NCI-H748 (cell line): ENCODE data around the gene PHAF1.
A peak's percentile ranks its signal among the peaks of the same experiment; 100 is the strongest.

ENCODE experiments used
- DNase-seq: peaks from one replicate; lab custom pipeline; 2025; ENCODE audit not compliant: unreplicated experiment; lab: John Stamatoyannopoulos, UW

Gene PHAF1

DNA sequence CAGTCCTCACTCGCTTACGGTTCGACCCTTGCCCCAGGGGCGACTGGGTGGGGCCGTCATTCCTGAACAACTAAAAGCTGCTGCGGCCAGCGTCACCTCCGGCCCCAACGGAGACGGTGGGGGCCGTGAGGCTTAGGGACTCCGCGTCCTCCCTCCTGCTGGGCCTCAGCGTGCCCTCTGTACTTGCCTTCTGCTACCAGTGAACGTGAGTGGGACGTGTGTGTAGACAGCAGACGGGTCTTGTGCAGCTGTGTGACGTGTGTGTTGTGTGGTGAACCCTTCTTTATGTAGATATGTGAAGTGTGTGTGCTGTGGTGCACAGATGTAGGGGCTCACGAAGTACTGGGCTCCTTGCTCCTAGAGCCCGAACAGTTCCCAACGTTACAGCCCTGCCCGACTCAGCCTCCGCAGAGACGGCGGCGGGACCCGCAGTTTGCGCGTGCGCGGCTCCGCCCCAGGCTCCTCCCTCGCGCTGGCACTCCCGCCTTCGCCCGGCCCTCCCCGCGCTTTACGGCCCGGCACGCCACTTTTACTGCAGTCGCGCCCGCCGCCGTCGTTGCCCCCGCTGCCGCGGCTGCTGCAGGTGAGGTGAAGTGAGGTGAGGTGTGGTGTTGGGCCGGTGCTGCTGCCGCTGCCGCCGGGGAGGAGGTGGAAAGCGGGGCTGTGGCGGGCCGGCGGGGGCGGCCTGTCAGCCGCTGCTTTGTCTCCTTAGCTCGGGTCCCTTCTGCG lies at the start of gene PHAF1:
Gene PHAF1 (plus strand): TSS at position 535 of the 729 bp plus-strand sequence. CDS start 235 bp downstream, outside the sequence.
- peak; percentile 86 for DNase-seq

DNA sequence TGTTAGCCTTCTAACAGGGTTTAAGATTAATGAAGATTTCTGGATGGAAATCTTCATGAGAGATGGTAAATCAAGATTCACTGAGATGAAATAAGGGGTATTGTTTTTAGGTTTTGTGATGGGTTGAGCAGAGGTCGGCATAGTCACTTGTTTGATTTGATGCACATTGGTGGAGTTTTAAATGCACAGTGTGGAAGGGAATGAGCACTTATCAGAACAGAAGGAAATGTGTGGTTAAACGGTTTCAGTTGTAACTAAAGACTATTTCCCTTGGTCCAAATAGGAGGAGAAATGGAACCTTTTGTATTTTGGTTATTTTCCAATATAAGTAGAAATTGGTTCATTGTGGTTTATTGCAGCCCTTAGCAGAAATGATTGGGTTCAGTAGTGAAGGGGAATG lies 46.7 kb upstream of the PHAF1 start:
- DNase-seq: no peak

DNA sequence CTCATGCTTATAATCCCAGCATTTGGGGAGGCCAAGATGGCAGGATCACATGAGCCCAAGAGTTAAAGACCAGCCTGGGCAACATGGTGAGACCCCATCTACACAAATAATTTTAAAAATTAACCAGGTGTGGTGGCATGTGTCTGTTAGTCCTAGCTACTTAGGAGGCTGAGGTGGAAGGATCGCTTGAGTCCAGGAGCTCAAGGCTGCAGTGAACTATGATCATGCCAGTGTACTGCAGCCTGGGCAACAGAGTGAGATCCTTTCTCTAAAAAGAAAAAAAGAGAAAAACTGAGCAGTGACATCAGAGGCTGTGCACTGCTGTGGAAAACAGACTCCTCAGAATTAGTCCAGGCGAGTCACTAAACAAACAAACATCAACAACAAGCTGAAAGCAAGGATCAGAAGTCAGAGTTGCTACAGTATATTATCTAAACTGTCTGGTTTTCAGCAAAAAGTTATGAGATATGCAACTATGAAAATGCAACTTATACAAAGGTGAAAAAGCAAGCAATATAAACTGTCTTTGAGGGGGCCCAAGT lies 41.5 kb upstream of the PHAF1 start:
- DNase-seq: no peak

DNA sequence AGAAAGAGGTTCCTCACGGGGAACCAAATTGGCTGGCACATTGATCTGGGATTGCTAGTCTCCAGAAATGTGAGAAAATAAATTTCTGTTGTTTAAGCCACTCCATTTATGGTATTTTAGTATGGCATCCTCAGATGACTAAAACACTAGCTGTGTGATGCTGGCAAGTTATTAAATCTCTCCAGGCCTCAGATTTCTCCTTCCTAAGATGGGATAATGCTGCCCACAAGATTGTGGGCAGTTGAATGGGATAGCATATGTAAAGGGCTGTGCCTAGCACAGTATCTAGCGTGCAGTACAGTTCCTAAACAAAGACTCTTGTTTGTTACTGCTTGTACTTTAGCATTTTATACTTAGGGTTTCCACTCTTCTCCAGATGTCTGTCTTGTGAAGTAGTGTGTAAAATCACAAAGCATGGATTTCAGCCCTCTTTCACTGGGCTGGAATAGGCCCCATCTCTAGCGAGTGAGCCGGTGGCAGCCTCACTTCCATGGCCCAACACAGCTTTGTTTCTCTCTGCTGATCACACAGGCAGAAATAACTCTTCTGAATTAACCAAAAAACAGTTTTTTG lies 38.2 kb upstream of the PHAF1 start:
- DNase-seq: no peak

DNA sequence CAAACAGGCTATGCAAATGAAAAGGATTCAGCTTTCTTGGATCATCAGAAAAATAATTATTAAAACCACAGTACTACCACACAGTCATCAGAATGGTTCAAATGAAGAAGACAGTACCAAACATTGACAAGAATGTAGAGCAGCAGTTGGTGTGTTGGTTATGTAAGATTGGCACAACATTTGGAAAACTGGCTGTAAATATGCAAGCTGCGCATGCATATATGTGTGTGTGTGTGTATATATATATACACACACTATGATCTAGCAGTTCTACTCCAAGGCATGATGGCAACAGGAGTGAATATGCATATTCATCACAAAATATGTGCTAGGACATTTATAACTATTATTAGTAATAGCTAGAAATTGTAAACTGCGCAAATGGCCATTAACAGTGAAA lies 34.4 kb upstream of the PHAF1 start:
- no peak for DNase-seq

DNA sequence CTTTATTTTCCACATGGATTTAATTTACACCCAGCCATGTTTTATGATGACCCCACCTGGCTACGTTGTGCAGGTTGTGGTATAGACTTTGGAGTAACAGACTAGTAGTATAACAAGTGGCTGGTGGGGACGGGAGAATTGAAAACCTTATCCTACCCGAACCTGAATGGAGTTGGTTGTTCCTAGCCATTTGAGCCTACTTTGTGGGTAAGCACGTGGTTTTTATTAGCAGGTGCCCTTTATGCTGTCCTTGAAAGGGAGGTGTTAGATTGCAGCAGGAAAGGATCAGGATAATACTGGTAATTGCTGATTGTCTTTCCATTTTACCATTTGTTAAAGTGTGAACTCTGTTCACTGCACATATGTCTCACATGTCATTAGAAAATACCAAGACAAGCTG lies 31.9 kb upstream of the PHAF1 start:
- no peak for DNase-seq

DNA sequence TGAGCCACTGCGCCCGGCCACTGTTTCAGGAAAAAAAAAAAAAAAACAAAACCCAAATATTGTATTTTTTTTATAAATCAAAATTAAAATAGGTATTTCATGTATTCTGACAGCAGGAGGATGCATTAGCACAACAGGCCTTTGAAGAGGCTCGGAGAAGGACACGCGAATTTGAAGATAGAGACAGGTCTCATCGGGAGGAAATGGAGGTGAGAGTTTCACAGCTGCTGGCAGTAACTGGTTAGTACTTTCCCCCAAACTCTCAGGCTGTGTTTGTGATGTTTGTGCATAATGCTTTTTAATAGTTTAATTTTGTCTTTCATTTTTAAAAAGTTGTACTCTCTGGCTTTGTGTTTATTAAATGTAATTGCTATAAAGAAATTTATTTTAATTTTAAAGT lies 27.6 kb upstream of the PHAF1 start:
- no peak for DNase-seq

DNA sequence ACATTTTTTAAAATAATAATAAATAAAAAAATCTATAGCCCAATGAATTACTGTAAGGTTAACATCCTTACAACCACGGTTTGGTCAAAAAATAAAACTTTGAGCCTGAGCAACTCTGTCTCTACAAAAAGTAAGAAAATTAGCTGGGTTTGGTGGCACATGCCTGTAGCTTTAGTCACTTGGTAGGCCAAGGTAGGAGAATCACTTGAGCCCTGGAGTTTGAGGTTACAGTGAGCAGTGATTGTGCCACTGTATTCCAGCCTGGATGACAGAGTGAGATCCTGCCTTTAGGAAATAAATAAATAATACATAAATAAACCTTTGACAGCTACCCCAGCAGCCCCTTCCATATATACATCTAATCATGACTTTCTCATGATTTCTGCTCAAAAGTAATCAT lies 26.9 kb upstream of the PHAF1 start:
- DNase-seq: no peak

DNA sequence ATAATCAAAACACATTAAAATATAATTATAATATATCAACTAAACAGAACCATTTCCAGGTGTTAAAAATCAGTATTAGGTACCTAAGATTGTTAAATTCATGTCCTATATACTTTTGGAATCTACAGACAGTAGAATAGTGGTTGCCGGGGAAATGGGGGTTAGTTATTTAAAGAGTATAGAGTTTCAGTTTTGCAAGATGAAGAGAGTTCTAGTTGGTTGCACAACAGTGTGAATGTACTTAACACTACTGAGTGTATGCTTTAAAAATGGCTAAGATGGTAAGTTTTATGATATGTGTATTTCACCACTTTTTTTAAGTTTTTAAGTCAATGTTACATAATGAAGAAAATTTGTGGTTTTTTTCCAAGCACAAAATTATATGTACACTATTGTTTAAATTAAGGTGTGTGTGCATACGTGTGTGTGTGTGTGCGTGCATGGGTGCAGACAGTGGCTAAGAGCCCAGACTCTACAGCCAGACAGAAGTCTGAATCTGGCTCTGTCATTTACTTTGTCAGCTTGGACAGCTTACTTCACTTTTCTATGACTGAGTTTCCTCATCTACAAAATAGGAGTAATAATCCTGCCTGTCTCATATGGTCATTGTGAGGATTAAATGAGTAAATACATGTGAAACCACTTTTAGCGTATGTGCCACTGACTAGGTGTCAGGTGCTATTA lies 25.3 kb upstream of the PHAF1 start:
- DNase-seq: no peak

DNA sequence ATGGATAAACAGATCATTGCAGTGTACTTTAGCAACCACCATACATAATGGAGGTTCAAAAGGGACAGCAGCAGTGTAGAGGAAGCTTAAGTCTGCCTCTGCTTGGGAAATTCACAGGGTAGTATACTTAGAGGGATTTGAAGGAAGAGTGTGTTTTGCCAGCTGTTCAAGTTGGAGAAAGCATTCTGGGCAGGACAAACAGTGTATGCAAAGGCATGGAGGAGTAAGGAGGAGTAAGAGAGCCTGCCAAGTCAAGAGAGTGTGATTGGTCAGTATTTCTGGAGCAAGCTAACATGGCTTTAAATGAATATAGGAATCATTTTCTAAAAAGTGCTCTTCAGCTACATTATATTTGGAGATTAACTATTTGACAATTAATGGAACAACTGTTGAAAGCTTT lies 22.9 kb upstream of the PHAF1 start:
- DNase-seq: no peak

DNA sequence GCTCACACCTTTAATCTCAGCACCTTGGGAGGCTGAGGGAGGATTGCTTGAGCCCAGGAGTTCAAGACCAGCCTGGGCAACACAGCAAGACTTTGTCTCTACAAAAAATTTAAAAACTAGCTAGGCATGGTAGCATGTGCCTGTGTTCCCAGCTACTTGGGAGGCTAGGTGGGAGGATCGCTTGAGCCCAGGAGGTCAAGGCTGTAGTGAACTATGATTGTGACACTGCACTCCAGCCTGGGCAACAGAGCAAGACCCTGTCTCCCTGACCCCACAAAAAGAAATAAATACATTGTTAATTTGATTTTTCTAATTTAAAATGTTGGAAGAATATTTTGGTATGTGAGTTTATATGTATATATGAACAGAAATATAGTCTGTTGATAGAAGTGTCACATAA lies 22.4 kb upstream of the PHAF1 start:
- no peak for DNase-seq

DNA sequence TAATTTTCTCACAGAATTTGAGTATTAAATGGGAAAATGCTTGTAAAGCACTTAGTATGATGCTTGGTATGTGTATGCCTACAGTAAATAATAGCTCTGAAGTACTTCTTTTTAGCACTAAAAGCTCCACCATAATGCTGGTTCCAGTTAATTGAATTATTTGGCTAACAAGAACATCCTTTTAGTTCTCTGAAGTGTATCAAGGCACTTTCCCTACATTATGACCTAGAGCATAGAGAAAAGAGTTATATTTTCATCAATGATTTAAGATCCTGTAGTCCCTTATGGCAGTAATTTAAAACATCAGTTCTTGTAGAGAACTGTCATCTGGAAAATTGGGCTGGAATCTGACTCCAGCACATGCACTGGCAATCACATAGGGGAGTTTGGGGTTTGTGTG lies 21.9 kb upstream of the PHAF1 start:
- no peak for DNase-seq

DNA sequence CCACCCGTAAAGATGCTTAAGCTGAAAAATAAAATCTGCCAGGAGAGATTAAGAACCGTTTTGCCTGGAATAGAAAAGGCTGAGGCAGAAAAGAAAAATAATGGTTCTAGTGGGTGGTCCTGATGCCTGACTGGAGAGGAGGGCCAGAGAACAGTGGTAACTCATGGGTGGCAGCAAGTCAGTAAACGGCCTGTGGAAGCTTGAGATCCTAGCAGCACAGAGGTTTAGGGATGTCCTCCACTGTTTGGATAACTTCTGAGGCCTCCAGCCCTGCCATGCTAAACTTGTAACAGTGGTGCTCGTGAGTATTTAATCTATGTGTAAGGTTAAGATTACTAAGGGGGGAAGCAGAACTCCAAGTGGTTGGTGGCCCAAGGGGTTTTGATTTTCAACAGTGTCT lies 21.2 kb upstream of the PHAF1 start:
- no peak for DNase-seq

DNA sequence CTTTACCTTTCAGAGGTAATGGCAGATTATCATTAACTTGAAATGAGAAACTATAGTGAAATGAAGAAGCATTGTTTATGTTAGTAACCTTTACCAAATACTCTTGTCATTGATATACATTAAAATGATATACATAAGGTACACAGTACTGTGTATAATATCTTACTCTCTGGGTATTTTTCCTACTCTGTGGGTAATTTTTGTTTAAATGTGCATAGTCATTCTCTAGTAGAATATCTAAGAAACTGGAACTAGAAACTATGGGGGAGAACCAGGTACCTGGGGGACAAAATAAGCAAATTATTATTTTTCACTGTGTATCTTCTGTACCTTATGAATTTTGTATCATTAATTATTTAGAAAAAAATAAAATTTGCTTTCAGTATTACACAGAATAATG lies 20.6 kb upstream of the PHAF1 start:
- no peak for DNase-seq

DNA sequence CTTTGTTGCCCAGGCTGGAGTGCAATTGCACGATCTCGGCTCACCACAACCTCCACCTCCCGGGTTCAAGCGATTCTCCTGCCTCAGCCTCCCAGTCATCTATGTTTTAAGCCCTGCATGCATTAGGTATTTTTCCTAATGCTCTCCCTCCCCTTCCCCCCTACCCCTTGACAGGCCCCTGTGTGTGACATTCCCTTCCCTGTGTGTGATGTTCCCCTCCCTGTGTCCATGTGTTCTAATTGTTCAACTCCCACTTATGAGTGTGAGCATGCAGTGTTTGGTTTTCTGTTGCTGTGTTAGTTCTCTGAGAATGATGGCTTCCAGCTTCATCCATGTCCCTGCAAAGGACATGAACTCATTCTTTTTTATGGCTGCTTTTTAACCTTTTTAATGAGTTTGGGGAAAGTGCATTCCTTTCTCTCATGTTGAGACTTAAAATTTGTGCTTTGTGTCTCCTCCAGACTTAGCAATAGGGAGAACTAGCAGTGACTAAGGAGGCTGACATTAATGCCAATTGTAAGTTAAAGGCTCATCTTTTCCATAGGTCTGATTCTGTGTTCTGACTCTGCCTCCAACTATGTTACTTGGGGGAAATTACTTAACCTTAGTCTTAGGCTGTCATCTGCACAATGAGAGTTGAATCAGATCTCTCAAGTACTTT lies 17.7 kb upstream of the PHAF1 start:
- no peak for DNase-seq

DNA sequence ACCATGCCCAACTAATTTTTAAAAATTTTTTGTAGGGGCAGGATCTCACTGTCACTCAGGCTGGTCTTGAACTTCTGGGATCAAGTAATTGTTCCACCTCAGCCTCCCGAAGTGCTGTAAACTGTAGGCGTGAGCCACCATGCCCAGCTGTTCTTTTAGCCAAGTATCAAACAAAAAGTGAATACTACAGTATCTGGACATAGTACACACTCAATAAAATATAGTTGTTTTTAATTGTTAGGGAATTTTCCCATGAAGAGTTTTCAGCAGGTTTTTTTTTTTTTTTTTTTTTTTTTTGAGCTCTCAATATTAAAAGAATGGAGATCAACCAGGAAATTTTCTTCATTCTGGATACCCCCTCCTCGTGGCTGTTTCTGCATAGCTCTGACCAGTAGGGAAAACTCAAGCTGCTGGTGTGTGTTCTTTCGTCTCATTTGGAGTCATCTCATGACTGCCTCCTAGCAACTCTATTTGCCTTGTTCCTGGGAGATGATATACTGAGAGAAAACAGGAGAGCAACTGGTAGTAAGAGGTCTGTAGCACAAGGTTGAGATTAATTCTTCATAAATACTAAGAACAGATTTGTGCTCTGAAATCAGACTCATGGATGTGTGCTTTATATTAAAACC lies 16.5 kb upstream of the PHAF1 start:
- no peak for DNase-seq

DNA sequence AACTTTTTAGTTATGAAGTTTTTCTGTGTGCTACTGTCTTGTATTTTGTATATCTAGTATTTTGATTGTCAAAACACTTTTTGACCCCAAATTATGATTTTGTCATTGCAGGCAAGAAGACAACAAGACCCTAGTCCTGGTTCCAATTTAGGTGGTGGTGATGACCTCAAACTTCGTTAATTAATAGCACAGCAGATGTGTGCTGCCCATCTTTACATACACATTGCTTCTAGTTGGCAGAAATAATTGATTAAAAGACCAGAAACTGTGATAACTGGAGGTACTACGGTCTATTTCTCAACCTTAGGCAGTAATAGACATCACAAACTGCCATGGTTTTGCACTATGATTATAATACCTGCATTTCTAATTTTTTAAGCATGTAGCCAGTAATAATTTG lies 11.1 kb upstream of the PHAF1 start:
- no peak for DNase-seq

DNA sequence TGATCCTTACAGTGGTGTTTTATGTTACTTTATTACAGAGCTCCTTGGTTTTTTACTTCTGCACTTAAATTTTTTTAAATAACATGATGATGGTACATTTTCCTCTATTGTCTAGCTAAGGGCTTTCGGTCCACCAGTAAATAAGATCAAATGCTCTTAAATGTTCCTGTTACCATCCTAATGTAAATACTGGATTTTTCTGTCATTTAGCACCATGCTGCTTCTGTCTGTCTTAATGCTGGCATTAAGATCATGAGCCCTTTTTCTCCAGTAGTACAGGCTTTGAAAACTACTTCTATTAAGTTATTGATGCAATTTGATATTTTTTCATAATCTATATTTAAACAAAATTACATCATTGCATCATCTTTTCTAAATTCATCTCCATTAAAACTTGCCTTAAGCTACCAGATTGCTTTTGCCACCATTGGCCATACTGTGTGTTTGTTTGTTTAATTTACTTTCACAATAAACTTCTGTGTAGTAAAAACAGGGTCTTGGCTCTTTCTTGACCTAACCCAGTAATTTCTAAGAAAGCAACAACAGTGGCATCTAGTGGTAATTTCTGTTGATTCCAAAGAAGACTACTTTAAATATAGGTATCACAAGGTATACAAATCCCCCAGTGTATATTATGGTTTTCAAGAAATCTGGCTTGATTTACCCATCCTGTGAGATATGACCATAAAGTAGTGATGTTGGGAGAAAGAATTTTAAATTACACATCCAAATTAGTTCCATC lies 9.0 kb upstream of the PHAF1 start:
- no peak for DNase-seq

DNA sequence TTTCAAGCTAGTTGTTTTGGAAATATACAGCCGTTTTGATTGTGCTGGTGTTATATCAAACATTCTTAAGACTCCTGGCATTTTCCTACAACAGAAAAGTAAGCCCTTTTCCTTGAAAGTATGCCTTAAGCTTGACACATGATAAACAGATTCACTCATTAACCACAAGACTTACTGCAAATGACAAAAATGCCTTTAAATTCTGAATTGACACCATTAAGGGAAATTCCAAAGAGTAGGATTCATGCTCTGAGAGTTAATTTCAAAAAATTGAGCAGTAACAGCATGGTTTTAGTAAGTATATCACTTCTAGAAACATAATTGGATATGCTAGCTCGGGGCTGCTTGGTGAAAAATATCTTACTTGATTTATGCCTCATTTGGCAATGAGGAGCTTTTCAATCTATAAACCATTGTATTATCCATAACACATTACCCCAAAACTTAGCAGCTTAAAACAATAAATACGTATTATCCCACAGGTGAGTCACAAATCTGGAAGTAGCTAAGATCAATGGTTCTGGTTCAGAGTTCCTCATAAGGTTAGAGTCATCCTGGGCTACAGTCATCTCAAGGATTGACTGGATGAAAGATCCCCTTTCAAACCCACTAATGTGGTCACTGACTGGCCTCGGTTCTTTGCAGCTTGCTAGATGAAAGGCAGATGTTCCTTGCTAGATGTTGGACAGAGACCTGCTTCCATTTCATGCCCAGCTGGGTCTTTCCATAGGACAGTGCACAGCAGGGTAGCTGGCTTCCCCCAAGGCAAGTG lies 8.2 kb upstream of the PHAF1 start:
- DNase-seq: no peak

DNA sequence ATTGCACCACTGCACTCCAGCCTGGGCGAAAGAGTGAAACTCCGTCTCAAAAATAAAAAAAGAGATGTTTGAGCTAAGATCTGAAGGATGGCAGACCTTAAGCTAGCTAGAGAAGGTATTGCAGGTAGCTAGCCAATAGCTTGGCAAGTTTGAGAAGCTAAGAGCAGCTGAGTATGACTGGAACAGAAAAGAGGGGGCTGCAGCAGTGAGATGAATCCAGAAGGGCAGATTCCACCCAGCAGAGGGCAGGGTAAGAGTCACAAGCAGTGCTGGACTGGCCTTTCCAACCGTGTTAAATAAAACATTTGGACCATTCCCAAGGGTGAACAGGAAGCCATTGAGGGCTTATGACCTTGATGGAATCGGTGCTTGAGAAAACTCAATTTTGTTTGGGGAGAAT lies 5.7 kb upstream of the PHAF1 start:
- DNase-seq: peak; percentile 9
